ENCODE measurements around the gene IMMP1L.

DNA sequence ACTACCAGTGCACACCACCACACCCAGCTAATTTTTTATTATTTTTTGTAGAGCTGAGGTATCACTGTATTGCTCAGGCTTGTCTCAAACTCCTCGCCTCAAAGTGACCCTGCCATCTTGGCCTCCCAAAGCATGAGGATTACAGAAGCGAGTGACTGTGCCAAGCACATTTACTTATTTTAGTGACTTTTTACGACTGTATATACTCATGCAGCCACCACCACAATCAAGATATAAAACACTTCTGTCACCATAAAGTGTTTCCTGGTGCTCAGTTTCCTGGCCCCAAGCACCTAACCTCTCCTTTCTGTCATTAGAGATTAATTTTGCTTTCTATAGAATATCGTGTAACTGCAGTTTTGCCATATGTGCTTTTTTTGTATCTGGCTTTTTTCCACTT, 26.1 kb upstream of the IMMP1L start:
- no peak for TF ChIP-seq TAF1 (IDR thresholded peaks at IDR 0.05; ENCODE audit: low read depth, low read length)
- no peak for TF ChIP-seq POLR2A (IDR thresholded peaks at IDR 0.05; ENCODE audit: low read depth, low read length)
- no peak for TF ChIP-seq POLR2AphosphoS5 (IDR thresholded peaks at IDR 0.05; ENCODE audit: low read depth, low read length)
- no peak for TF ChIP-seq SPI1 (IDR thresholded peaks at IDR 0.05; ENCODE audit: low read depth, low read length)
- no peak for TF ChIP-seq PAX5 (IDR thresholded peaks at IDR 0.05; ENCODE audit: insufficient read depth, low read length, severe bottlenecking)

Data from GM12891 (cell line).